Fibroblast of the aortic adventitia (primary cell): ENCODE data around the gene CDH15. TPM values are rescaled to one million over a fixed set of nuclear protein-coding genes. Genes with fewer than 3 reads are reported as not detected.

ENCODE experiments used
- DNase-seq: peaks from one replicate; pipeline ENCODE4 v3.0.0-alpha.2; 2010; ENCODE audit warnings: low read depth
- H3K4me3 ChIP-seq: 2 replicates; pipeline ENCODE4 v1.5.1; 2011; ENCODE audit warnings: low read depth, mild to moderate bottlenecking, control low read depth, low read length, moderate library complexity
- total RNA-seq: library from RNA; depleted of rRNA; stranded (reverse); fragments of >200 nt; gene quantifications from 2 replicates; pipeline ENCODE4 v1.2.3, GENCODE V29; 2012; ENCODE audit warnings: low replicate concordance
- TF ChIP-seq, protein P1 (sequence below): IDR thresholded peaks from 2 replicates; pipeline ENCODE4 v1.5.1; 2011; ENCODE audit warnings: mild to moderate bottlenecking, low read length, control low read depth, inconsistent platforms; ENCODE audit not compliant: insufficient read depth

CDH15 gene
- total RNA-seq, 1 donor = 0.09 TPM

DNA sequence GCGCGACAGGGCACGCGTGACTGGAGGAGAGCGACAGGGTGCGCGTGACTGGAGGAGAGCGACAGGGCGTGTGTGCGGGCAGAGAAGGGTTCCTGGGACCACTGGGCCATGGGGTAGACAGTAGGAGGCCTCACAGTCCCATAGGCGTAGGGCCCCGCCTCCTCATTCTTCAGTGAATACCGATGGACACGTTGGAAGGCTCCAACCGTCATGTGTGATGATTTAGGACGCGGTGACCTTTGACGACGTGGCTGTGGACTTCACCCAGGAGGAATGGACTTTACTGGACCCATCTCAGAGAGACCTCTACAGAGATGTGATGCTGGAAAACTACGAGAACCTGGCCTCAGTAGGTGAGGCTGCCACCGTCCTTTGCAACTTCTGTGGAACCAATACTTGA is 51.4 kb downstream of the CDH15 start:
- TF ChIP-seq, protein P1, sequence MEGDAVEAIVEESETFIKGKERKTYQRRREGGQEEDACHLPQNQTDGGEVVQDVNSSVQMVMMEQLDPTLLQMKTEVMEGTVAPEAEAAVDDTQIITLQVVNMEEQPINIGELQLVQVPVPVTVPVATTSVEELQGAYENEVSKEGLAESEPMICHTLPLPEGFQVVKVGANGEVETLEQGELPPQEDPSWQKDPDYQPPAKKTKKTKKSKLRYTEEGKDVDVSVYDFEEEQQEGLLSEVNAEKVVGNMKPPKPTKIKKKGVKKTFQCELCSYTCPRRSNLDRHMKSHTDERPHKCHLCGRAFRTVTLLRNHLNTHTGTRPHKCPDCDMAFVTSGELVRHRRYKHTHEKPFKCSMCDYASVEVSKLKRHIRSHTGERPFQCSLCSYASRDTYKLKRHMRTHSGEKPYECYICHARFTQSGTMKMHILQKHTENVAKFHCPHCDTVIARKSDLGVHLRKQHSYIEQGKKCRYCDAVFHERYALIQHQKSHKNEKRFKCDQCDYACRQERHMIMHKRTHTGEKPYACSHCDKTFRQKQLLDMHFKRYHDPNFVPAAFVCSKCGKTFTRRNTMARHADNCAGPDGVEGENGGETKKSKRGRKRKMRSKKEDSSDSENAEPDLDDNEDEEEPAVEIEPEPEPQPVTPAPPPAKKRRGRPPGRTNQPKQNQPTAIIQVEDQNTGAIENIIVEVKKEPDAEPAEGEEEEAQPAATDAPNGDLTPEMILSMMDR = no peak
- DNase-seq = no peak
- no peak overlapping the region for H3K4me3 ChIP-seq

- H3K4me3 ChIP-seq = no peak overlapping the region
- TF ChIP-seq, protein P1 = no peak
These were observed 53.1 kb downstream of the CDH15 start for GRCh38 chr16:89224665-89225064.

GRCh38 chr16:89230255-89230654 is 58.7 kb downstream of the CDH15 start:
- TF ChIP-seq, protein P1 = no peak
- no peak for DNase-seq
- no peak overlapping the region for H3K4me3 ChIP-seq

More at GRCh38 chr16:89224665-89225064, 53.1 kb downstream of the CDH15 start:
- DNase-seq = no peak

GRCh38 chr16:89232107-89232506 is 60.6 kb downstream of the CDH15 start:
- H3K4me3 ChIP-seq = no peak overlapping the region
- TF ChIP-seq, protein P1 = no peak
- DNase-seq = no peak

- TF ChIP-seq, protein P1 = no peak
- DNase-seq = no peak
- H3K4me3 ChIP-seq = no peak overlapping the region
These were observed 62.3 kb downstream of the CDH15 start for GRCh38 chr16:89233678-89234490.

- TF ChIP-seq, protein P1 = no peak
- no peak for DNase-seq
- no peak overlapping the region for H3K4me3 ChIP-seq
These were observed 66.2 kb downstream of the CDH15 start for GRCh38 chr16:89237733-89238132.
